HCT116 (cell line): ENCODE results near the gene ASB1.

Experiments used
- POLR2A ChIP-seq: IDR thresholded peaks from 2 replicates; pipeline ENCODE4 v1.7.0; 2011; ENCODE audit warnings: borderline replicate concordance; ENCODE audit not compliant: insufficient read depth, insufficient read length; ENCODE audit errors: extremely low read depth
- TF ChIP-seq, protein P1 (sequence below): IDR thresholded peaks from 2 replicates; pipeline ENCODE4 v1.6.1; 2012

- TF ChIP-seq, protein P1, sequence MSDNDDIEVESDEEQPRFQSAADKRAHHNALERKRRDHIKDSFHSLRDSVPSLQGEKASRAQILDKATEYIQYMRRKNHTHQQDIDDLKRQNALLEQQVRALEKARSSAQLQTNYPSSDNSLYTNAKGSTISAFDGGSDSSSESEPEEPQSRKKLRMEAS, result no peak
- no peak for TF ChIP-seq POLR2A
Observed at GRCh38 chr2:238464389-238464788, 37.7 kb downstream of the ASB1 start.
